Adrenal gland (tissue), 5 donors: Measurements from ENCODE around the gene FGF3.

ENCODE experiments used
- CTCF ChIP-seq, 6 experiments: fragments of 450-650 bp in 4 of 6; fragments of 200-600 bp in 2 of 6; sonication (generic) in 1 of 6; IDR thresholded peaks; 1 replicate in 5 of 6; 2 replicates in 1 of 6; pipeline versions ENCODE4 v1.5.1 to v1.8.0; 2016 to 2021; ENCODE audit warnings: antibody characterized with exemption in 6 of 6, mild to moderate bottlenecking in 2 of 6, moderate library complexity in 1 of 6
- POLR2A ChIP-seq, 2 donors: fragments of 450-650 bp; IDR thresholded peaks; one replicate each; pipeline ENCODE4 v1.6.1; 2017; ENCODE audit warnings: antibody characterized with exemption in 2 of 2, mild to moderate bottlenecking in 2 of 2, moderate library complexity in 1 of 2
- donor health status: DM: no; HTN: no; CAD: no.

GRCh38 chr11:69808667-69809086, 10.5 kb downstream of the FGF3 start:
- TF ChIP-seq CTCF (IDR thresholded peaks at IDR 0.05): no peak
- TF ChIP-seq POLR2A (IDR thresholded peaks at IDR 0.05): no peak
